Caco-2 (cell line): Measurements from ENCODE around the gene IRF2BP2. TPM values are rescaled to one million over a fixed set of nuclear protein-coding genes. Genes with fewer than 3 reads are reported as not detected.

ENCODE experiments used
- BruUV-seq: library from RNA; stranded (reverse); fragments of 400-500 nt; replicated peaks from 2 replicates; lab custom pipeline; 2021; lab: Mats Ljungman, UMichigan
- CTCF ChIA-PET: fragments of 300-600 bp; sonication (Branson Sonifier 250); formaldehyde crosslinking; loops from one replicate; lab custom pipeline; 2022; ENCODE audit warnings: antibody characterized with exemption; lab: Charles Lee
- POLR2A ChIA-PET: fragments of 300-600 bp; sonication (Branson Sonifier 250); formaldehyde crosslinking; loops from one replicate; lab custom pipeline; 2022; ENCODE audit warnings: antibody characterized with exemption; lab: Charles Lee
- DNase-seq, 2 experiments: peaks; one replicate each; pipeline versions ENCODE4 v3.0.0 to v3.0.0-alpha.2; 2020 to 2022
- H3K27me3 ChIP-seq: replicated peaks from 2 replicates; pipeline ENCODE4 v1.6.0; 2011; ENCODE audit warnings: low read length; ENCODE audit not compliant: control insufficient read depth, insufficient read depth
- H3K36me3 ChIP-seq: 2 replicates; pipeline ENCODE4 v1.5.1; 2011; ENCODE audit warnings: low read length; ENCODE audit not compliant: control insufficient read depth, insufficient read depth
- H3K4me1 ChIP-seq: fragments of 250-450 bp; sonication (Bioruptor Pico); 2 replicates; pipeline ENCODE4 v1.5.1; 2020; ENCODE audit warnings: mild to moderate bottlenecking
- H3K4me3 ChIP-seq: 2 replicates; pipeline ENCODE4 v1.5.1; 2011; ENCODE audit warnings: low read depth, mild to moderate bottlenecking, control low read depth, low read length
- H3K9me3 ChIP-seq: fragments of 250-450 bp; sonication (Bioruptor Pico); 2 replicates; pipeline ENCODE4 v1.5.1; 2020; ENCODE audit warnings: mild to moderate bottlenecking, moderate library complexity
- H3K27ac Mint-ChIP-seq: one replicate; pipeline ENCODE4 v1.8.0; 2022; ENCODE audit warnings: mixed read lengths; ENCODE audit not compliant: unreplicated experiment
- H3K27me3 Mint-ChIP-seq: one replicate; pipeline ENCODE4 v1.8.0; 2022; ENCODE audit warnings: mixed read lengths; ENCODE audit not compliant: insufficient read depth, unreplicated experiment
- H3K36me3 Mint-ChIP-seq: one replicate; pipeline ENCODE4 v1.8.0; 2022; ENCODE audit warnings: mild to moderate bottlenecking, mixed read lengths; ENCODE audit not compliant: insufficient read depth, unreplicated experiment
- H3K4me1 Mint-ChIP-seq: one replicate; pipeline ENCODE4 v1.8.0; 2022; ENCODE audit warnings: low read depth, mixed read lengths; ENCODE audit not compliant: unreplicated experiment
- H3K4me3 Mint-ChIP-seq: one replicate; pipeline ENCODE4 v1.8.0; 2022; ENCODE audit warnings: mild to moderate bottlenecking, moderate library complexity, mixed read lengths; ENCODE audit not compliant: unreplicated experiment
- H3K9me3 Mint-ChIP-seq: one replicate; pipeline ENCODE4 v1.8.0; 2022; ENCODE audit warnings: mixed read lengths; ENCODE audit not compliant: unreplicated experiment
- intact Hi-C: fragments of 100-400 bp; cut with micrococcal nuclease; formaldehyde crosslinking; loops from one replicate; pipeline ENCODE4 v1.10.0; 2022; ENCODE audit not compliant: unreplicated experiment
- total RNA-seq: library from RNA; stranded (reverse); gene quantifications from 2 replicates; pipeline ENCODE4 v1.2.3, GENCODE V29; 2022
- TF ChIP-seq, protein P1 (sequence below), 2 experiments: fragments of 200-600 bp in 1 of 2; IDR thresholded peaks; 1 replicate in 1 of 2; 2 replicates in 1 of 2; pipeline versions ENCODE4 v1.5.1 to v1.8.0; 2011 to 2022; ENCODE audit warnings: antibody characterized with exemption in 1 of 2, control low read depth in 1 of 2, inconsistent platforms in 1 of 2, low read depth in 1 of 2, low read length in 1 of 2, mild to moderate bottlenecking in 1 of 2, moderate library complexity in 1 of 2; ENCODE audit not compliant: insufficient read depth in 1 of 2, severe bottlenecking in 1 of 2, unreplicated experiment in 1 of 2

IRF2BP2 gene
- total RNA-seq, 1 experiment from 2014 or later: 135 TPM

GRCh38 chr1:234603221-234604204, 6.5 kb downstream of the IRF2BP2 start:
- H3K36me3 ChIP-seq: peaks cover 7% of the 10 kb centered on the region
- H3K9me3 ChIP-seq: no peaks in the 10 kb centered on the region
- peak overlapping the region; percentile 57 for H3K4me3 Mint-ChIP-seq
- TF ChIP-seq, protein P1, sequence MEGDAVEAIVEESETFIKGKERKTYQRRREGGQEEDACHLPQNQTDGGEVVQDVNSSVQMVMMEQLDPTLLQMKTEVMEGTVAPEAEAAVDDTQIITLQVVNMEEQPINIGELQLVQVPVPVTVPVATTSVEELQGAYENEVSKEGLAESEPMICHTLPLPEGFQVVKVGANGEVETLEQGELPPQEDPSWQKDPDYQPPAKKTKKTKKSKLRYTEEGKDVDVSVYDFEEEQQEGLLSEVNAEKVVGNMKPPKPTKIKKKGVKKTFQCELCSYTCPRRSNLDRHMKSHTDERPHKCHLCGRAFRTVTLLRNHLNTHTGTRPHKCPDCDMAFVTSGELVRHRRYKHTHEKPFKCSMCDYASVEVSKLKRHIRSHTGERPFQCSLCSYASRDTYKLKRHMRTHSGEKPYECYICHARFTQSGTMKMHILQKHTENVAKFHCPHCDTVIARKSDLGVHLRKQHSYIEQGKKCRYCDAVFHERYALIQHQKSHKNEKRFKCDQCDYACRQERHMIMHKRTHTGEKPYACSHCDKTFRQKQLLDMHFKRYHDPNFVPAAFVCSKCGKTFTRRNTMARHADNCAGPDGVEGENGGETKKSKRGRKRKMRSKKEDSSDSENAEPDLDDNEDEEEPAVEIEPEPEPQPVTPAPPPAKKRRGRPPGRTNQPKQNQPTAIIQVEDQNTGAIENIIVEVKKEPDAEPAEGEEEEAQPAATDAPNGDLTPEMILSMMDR (IDR thresholded peaks at IDR 0.05; ENCODE audit: insufficient read depth in 1 of 2, low read depth in 1 of 2, low read length in 1 of 2, severe bottlenecking in 1 of 2, unreplicated experiment in 1 of 2): no peak
- H3K27me3 ChIP-seq: no peaks in the 10 kb centered on the region
- ChIA-PET POLR2A (interaction anchor here (0.5 to 1.9 kb wide), 9 partner anchors 9 to 479 kb away, joined by 3 to 10 read pairs (median 5); no protein-coding TSS in a partner anchor), CTCF (interaction anchor here (0.7 to 1.0 kb wide), 3 partner anchors 28 to 116 kb away, joined by 3 to 6 read pairs (median 4); no protein-coding TSS in a partner anchor)
- intact Hi-C loops: no loop called here
- H3K36me3 Mint-ChIP-seq: peaks cover 75% of the 10 kb centered on the region
- peaks cover 57% of the 10 kb centered on the region for H3K4me1 ChIP-seq
- DNase-seq: no peak
- no TSS peak for BruUV-seq
- H3K4me1 Mint-ChIP-seq: peaks cover 34% of the 10 kb centered on the region
- peak overlapping the region; percentile 82 for H3K4me3 ChIP-seq
- H3K9me3 Mint-ChIP-seq: no peaks in the 10 kb centered on the region
- peak overlapping the region; percentile 81 for H3K27ac Mint-ChIP-seq
- H3K27me3 Mint-ChIP-seq: no peaks in the 10 kb centered on the region

DNA sequence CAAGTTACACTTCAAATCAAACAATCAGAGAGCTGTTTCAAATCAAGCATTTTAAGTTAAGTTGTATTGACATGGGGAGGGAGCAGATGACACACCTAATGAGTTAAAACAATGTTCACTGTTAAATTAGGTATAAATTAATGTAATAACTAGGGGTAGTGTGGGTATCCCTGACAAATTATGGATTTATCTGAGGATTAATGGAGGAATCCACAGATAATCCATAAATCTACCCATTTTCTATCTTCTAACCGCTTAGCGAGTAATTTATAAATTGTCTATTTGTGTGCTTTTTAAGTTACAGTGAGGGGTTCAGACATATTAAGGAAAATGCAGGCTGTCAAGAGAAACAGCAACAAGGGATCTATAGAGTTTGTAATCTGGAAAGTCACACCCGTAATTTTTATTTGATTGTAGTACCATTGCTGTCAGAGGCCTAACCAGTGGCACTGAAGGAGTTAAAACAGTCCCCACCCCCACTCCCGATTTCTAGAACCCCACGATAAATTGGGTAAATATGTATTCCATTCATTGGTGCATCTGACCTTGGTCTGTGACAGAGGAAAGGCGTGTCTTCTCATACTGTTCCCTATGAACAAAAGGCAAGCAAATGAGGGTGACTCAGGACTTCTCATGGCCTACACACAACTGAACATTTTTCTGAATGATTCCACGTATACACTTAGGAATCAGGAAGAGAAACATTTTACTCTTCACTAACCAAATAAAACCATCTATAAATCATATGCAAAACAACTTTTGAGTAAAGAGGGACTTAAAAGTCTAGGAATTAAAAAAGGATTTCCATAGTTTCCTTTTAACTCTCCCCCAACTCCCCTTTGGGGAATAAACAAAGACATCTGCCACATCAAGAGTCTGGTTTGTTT, 7.4 kb downstream of the IRF2BP2 start:
- BruUV-seq: no TSS peak
- peak overlapping the region; percentile 54 for H3K4me3 Mint-ChIP-seq
- peaks cover 7% of the 10 kb centered on the region for H3K36me3 ChIP-seq
- peaks cover 65% of the 10 kb centered on the region for H3K36me3 Mint-ChIP-seq
- H3K4me1 ChIP-seq: peaks cover 63% of the 10 kb centered on the region
- ChIA-PET POLR2A (interaction anchor here (0.7 to 2.5 kb wide), 3 partner anchors 9 to 122 kb away, joined by 3 to 61 read pairs (median 3); partner anchors contain the start of gene IRF2BP2), CTCF (interaction anchor here (0.8 to 1.0 kb wide), 2 partner anchors 103 to 491 kb away, joined by 3 read pairs; no protein-coding TSS in a partner anchor)
- H3K9me3 Mint-ChIP-seq: no peaks in the 10 kb centered on the region
- TF ChIP-seq, protein P1 (IDR thresholded peaks at IDR 0.05; ENCODE audit: insufficient read depth in 1 of 2, low read depth in 1 of 2, low read length in 1 of 2, severe bottlenecking in 1 of 2, unreplicated experiment in 1 of 2): no peak
- H3K27me3 ChIP-seq: no peaks in the 10 kb centered on the region
- H3K27me3 Mint-ChIP-seq: no peaks in the 10 kb centered on the region
- intact Hi-C loops: no loop called here
- 0 out of 2 replicates have a peak overlapping the region, but pooled peaks have one; percentile 9 for H3K4me3 ChIP-seq
- peak overlapping the region; percentile 81 for H3K27ac Mint-ChIP-seq
- no peaks in the 10 kb centered on the region for H3K9me3 ChIP-seq
- DNase-seq: peak; percentile 34 to 53
- H3K4me1 Mint-ChIP-seq: peaks cover 32% of the 10 kb centered on the region
